Measurements from ENCODE around the gene GRIA3.

The GRIA3 gene

DNA sequence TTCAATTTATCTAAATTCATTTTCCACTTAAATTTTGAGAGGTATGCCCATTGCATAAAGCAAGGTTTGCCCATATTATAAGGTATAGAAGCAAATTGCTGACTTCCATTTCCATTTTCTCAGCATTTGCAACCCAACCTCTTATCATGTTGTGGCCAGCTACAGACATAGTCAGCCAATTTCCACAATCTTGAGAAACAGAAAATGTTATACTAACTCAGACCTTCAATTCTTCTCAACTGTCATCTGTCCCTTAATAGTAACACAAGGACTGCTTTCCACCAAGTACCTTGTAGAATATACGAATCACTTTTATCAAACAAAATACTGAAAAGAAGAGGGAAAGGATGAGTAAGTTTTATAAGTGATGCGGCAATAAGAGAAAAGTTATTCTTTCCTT, 11.2 kb upstream of the GRIA3 start:
- Mint-ChIP-seq H3K4me1 (no peaks in the 10 kb centered on the region), H3K36me3 (ENCODE audit: low read depth) (no peaks in the 10 kb centered on the region), H3K27ac (no peak overlapping the region), H3K4me3 (no peak overlapping the region), H3K27me3 (ENCODE audit: low read depth) (no peaks in the 10 kb centered on the region), H3K9me3 (no peaks in the 10 kb centered on the region)
- TF ChIP-seq CTCF (IDR thresholded peaks at IDR 0.05; ENCODE audit: unreplicated experiment in 3 of 3): no peak

DNA sequence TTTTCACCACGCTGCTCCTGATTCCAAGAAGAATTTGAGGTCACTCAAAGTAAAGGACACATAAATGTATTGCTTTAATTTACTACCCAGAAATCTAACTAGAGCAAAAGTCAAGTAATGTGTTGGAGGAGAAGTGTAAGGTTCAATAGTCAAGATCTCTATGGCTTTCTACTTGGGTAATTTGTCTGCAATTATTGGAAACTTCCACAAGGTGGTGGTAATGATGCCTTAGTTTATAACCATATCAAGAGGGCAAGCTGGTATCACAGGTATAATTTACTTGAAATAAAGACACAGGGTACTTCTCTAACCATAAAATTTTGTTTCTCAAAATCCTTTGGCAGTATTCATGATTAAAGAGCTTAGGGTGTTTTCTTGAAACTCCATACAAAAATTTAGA, 10.2 kb upstream of the GRIA3 start:
- Mint-ChIP-seq H3K27ac (no peak overlapping the region), H3K9me3 (no peaks in the 10 kb centered on the region), H3K4me3 (no peak overlapping the region), H3K4me1 (no peaks in the 10 kb centered on the region), H3K36me3 (ENCODE audit: low read depth) (no peaks in the 10 kb centered on the region), H3K27me3 (ENCODE audit: low read depth) (no peaks in the 10 kb centered on the region)
- peak in 1 of 3 experiments; percentile 5 for TF ChIP-seq CTCF (IDR thresholded peaks at IDR 0.05; ENCODE audit: unreplicated experiment in 3 of 3)

GRCh38 chrX:123175366-123176122, 8.5 kb upstream of the GRIA3 start:
- H3K4me1 Mint-ChIP-seq: no peaks in the 10 kb centered on the region
- H3K4me3 Mint-ChIP-seq: no peak overlapping the region
- H3K27me3 Mint-ChIP-seq (ENCODE audit: low read depth): no peaks in the 10 kb centered on the region
- no peak for TF ChIP-seq CTCF (IDR thresholded peaks at IDR 0.05; ENCODE audit: unreplicated experiment in 3 of 3)
- no peak overlapping the region for H3K27ac Mint-ChIP-seq
- H3K9me3 Mint-ChIP-seq: no peaks in the 10 kb centered on the region
- H3K36me3 Mint-ChIP-seq (ENCODE audit: low read depth): no peaks in the 10 kb centered on the region

DNA sequence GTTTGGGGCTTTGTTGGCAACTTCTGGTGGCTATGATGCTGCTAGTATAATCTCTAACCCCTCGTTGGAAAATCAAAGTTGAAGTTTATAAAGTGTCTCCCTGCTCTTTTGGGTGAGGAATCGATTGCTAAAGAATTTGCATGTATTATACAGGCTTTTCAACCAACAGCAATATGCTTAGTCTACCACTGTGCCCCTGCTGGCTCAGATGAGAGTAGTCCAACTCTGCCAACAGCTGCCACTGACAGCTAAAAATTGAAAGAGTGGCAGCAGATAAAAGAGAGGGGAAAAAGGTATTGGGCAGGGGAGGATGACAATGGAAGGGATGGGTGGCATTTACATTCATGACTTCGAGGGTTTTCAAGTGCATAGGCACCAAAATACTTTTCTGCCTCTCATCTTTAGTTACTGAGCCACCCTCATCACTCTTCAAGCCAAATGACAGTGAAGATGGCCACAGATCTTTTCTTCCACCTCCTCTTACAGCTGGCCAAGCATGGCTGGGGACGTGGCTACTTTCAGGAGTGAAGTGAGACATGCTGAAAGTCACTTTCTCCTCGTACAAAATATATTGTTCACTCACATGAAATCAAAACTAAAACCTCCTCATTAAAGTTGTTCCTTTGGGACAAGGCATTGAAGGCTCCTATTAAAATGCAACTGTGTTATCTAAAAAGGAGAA, 2.7 kb upstream of the GRIA3 start:
- H3K9me3 Mint-ChIP-seq: peaks cover 8% of the 10 kb centered on the region
- H3K27me3 Mint-ChIP-seq (ENCODE audit: low read depth): peaks cover 6% of the 10 kb centered on the region
- H3K4me3 Mint-ChIP-seq: no peak overlapping the region
- peaks cover 9% of the 10 kb centered on the region for H3K4me1 Mint-ChIP-seq
- H3K36me3 Mint-ChIP-seq (ENCODE audit: low read depth): no peaks in the 10 kb centered on the region
- no peak overlapping the region for H3K27ac Mint-ChIP-seq
- no peak for TF ChIP-seq CTCF (IDR thresholded peaks at IDR 0.05; ENCODE audit: unreplicated experiment in 3 of 3)

DNA sequence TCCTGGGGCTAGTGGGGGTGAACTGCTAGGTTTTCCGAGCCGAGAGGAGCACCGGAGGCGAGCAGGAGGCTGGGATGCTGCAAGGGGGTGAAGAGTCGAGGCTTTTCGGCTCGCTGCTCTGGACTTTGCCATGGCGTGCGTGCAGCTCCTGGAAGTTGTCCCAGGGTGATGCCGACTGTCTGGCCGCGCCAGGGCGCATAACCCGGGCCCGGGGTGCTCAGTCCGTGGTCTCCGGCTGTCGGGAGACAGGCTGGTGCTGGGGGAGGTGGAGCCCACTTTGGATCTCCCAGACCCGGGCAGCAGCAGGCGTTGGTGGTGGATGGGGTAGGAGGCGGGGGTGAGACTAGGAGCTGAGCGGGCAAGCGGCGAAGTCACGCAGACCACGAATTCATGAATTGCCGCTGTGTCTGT, 793 bp downstream of the GRIA3 start:
- Mint-ChIP-seq H3K4me3 (peak overlapping the region; percentile 81 to 92 (median 87)), H3K27ac (peak overlapping the region in 1 of 3 experiments; percentile 59), H3K27me3 (ENCODE audit: low read depth) (peaks cover 9% of the 10 kb centered on the region), H3K36me3 (ENCODE audit: low read depth) (no peaks in the 10 kb centered on the region), H3K9me3 (peaks cover 8% of the 10 kb centered on the region), H3K4me1 (peaks cover 16% of the 10 kb centered on the region)
- TF ChIP-seq CTCF (IDR thresholded peaks at IDR 0.05; ENCODE audit: unreplicated experiment in 3 of 3): no peak

Data from nephron (organoid).